Measurements from ENCODE around the gene IRF9. TPM values are rescaled to one million over a fixed set of nuclear protein-coding genes. Genes with fewer than 3 reads are reported as not detected.
"Not testable (repeated sequence)": the region's sequence is repeated elsewhere in the genome, so short reads cannot be mapped to it uniquely, and the experiment has no call there.

IRF9 gene
- total RNA-seq, 2 experiments from 2014 or later = 172 to 209 TPM

DNA sequence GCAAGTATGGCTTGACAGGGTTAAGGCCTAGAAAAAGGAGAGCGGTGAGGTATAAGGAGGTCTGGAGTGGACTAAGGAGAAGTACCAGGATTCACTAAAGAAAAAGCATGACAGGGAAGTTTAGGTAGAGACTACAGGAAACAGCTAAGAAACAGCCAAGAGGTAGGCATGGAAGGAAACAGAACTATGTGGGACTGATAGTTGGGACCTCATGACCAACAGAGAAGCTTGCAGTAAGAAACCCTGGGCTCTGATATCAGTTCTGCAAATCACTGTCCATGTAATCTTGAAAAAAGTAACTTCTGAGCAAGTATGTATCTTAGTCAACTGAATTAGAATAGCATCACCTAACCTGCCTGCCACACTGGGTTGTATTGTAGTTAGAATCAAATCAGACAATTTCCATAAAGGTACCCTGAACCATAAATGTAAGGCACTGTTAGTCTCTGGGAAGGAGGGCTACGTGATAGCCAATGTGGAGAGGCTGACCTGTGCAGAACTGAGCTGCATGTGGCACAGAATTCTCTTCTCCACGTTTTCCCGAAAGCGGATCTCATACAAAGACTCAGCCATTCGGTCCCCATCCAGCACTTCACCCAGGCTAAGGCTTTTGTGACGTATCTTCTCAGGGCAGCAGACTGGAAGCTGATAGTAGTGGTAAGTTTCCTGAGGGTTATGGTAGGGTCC, 33.3 kb downstream of the IRF9 start:
- peaks cover 45% of the 10 kb centered on the region for H3K36me3 Mint-ChIP-seq (ENCODE audit: low read depth)
- H3K27me3 Mint-ChIP-seq = no peaks in the 10 kb centered on the region
- H3K4me3 Mint-ChIP-seq = peak overlapping the region; percentile 90
- H3K9me3 Mint-ChIP-seq (ENCODE audit: low read depth) = peaks cover 2% of the 10 kb centered on the region
- ChIA-PET CTCF (interaction anchor here (1.1 to 2.8 kb wide), 6 partner anchors 20 to 139 kb away, joined by 3 to 13 read pairs (median 4); partner anchors contain the start of genes CHMP4A, CIDEB, LTB4R2 and PSME2), POLR2A (interaction anchor here (1.9 to 2.5 kb wide), 2 partner anchors 33 to 47 kb away, joined by 5 to 11 read pairs; partner anchors contain the start of genes IRF9, PSME2 and RNF31)
- DNase-seq (no peak), ATAC-seq (no peak)
- peaks cover 57% of the 10 kb centered on the region for H3K4me1 Mint-ChIP-seq
- intact Hi-C loops (cut with DNase I, micrococcal nuclease) = no loop called here
- H3K27ac Mint-ChIP-seq = peak overlapping the region; percentile 88

GRCh38 chr14:24194873-24195185, 33.8 kb downstream of the IRF9 start:
- ChIA-PET CTCF (interaction anchor here (0.8 to 2.8 kb wide), 9 partner anchors 14 to 139 kb away, joined by 3 to 13 read pairs (median 4); partner anchors contain the start of genes CHMP4A, CIDEB, IRF9 and LTB4R2), POLR2A (interaction anchor here (1.5 to 2.5 kb wide), 5 partner anchors 18 to 80 kb away, joined by 5 to 13 read pairs (median 7); partner anchors contain the start of genes CHMP4A, DCAF11, EMC9 and IRF9)
- Mint-ChIP-seq H3K27ac (peak overlapping the region; percentile 88), H3K4me3 (peak overlapping the region; percentile 90), H3K9me3 (ENCODE audit: low read depth) (peaks cover 2% of the 10 kb centered on the region), H3K27me3 (no peaks in the 10 kb centered on the region), H3K36me3 (ENCODE audit: low read depth) (peaks cover 47% of the 10 kb centered on the region), H3K4me1 (peaks cover 54% of the 10 kb centered on the region)
- no peak for DNase-seq
- intact Hi-C loops (cut with DNase I, micrococcal nuclease) = loop anchor here (1.0 kb wide), 9 partner anchors 18 to 247 kb away; partner anchors contain the start of genes CHMP4A (in 2 of the 2), GMPR2 (in 2 of the 2), NEDD8 (in 2 of the 2) and DCAF11 (in 1 of the 2)
- ATAC-seq = no peak

GRCh38 chr14:24195186-24196070, 34.4 kb downstream of the IRF9 start, which contains the start of gene TM9SF1:
TM9SF1 (minus strand) TSS chr14:24195441; CDS start chr14:24195019, 422 bp downstream.
- peak; percentile 93 for DNase-seq
- Mint-ChIP-seq H3K36me3 (ENCODE audit: low read depth) (peaks cover 48% of the 10 kb centered on the region), H3K4me3 (peak within 1 kb of the TSS; percentile 90), H3K27me3 (no peaks in the 10 kb centered on the region), H3K4me1 (peaks cover 50% of the 10 kb centered on the region), H3K9me3 (ENCODE audit: low read depth) (peaks cover 2% of the 10 kb centered on the region), H3K27ac (peak within 1 kb of the TSS; percentile 93)
- ATAC-seq = peak; percentile 93
- ChIA-PET CTCF (interaction anchor here (0.8 to 2.8 kb wide), 14 partner anchors 14 to 242 kb away, joined by 3 to 13 read pairs (median 4); partner anchors contain the start of genes CHMP4A, CIDEB, IRF9 and MDP1), POLR2A (interaction anchor here (1.0 to 2.5 kb wide), 7 partner anchors 17 to 81 kb away, joined by 4 to 13 read pairs (median 7); partner anchors contain the start of genes CHMP4A, DCAF11, EMC9 and IRF9)
- intact Hi-C loops (cut with DNase I, micrococcal nuclease) = loop anchor here (1.0 kb wide), 9 partner anchors 18 to 247 kb away; partner anchors contain the start of genes CHMP4A (in 2 of the 2), GMPR2 (in 2 of the 2), NEDD8 (in 2 of the 2) and DCAF11 (in 1 of the 2)

DNA sequence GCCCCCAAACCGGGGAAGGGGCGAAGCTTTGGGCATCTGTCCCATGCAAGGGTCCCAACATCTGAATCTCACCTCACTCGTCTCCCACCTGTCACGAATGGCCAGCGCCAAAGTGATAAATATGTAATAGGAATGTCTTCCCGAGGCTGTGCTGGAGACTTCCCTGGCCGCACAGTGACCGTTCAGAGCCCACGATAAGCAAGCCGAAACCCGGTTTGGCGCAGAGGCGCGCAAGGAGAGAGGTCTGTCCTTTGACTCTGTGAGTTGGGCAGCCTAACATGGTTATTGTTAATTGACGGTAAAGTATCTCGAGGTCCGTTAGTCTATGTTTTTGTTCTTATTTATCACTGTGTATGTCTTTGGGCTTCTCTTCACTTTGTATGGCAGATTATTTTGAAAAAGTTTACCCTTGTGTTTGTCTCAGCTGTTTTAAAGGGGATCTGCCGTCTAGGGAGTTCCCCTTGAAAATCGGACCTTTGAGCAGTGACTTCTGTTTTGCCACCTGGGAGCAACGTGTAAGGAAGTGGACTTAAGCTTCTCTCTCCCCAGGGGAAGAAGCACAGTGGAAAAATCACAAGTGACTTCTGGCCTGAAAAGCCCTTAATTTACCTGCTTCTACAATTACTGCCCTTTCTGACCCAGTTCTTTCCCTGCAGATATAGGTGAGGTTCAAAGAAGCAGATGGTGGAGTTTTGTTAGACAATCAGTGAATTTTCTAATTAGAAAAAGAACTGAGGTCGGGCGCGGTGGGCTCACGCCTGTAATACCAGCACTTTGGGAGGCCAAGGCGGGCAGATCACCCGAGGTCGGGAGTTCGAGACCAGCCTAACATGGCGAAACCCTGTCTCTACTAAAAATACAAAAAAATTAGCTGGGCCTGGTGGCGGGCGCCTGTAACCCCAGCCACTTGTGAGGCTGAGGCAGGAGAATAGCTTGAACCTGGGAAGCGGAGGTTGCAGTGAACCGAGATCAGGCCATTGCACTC, 35.3 kb downstream of the IRF9 start:
- peaks cover 3% of the 10 kb centered on the region for H3K9me3 Mint-ChIP-seq (ENCODE audit: low read depth)
- peaks cover 52% of the 10 kb centered on the region for H3K4me1 Mint-ChIP-seq
- H3K27me3 Mint-ChIP-seq = no peaks in the 10 kb centered on the region
- DNase-seq (peak; percentile 26), ATAC-seq (peak; percentile 3)
- H3K36me3 Mint-ChIP-seq (ENCODE audit: low read depth) = peaks cover 54% of the 10 kb centered on the region
- ChIA-PET POLR2A (interaction anchor here (0.7 to 2.5 kb wide), 9 partner anchors 8 to 81 kb away, joined by 3 to 13 read pairs (median 6); partner anchors contain the start of genes CHMP4A, DCAF11, EMC9 and IPO4), CTCF (interaction anchor here (0.6 to 2.8 kb wide), 14 partner anchors 15 to 241 kb away, joined by 3 to 13 read pairs (median 4); partner anchors contain the start of genes CHMP4A, CIDEB, IRF9 and MDP1)
- H3K4me3 Mint-ChIP-seq = peak overlapping the region; percentile 90
- H3K27ac Mint-ChIP-seq = peak overlapping the region; percentile 93
- intact Hi-C loops (cut with DNase I, micrococcal nuclease) = no loop called here

DNA sequence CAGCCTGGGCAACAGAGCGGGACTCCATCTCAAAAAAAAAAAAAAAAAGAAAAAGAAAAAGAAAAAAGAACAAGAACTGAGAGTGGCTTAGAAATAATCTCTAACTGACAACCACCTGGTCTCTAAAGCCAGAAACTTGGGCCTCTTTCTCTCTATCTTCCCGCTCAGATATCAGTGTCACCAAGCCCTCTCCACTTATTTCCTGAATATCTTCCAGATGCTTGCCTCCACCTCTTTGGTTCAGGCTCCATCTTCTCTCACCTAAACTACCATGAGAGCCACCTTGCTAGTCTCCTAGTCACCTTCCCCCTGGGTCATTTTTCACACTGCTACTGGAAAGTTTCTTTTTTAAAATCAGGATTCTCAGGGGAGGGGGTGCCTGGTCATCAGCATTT, 36.0 kb downstream of the IRF9 start:
- intact Hi-C loops (cut with DNase I, micrococcal nuclease) = no loop called here
- Mint-ChIP-seq H3K9me3 (ENCODE audit: low read depth) (peaks cover 7% of the 10 kb centered on the region), H3K27me3 (no peaks in the 10 kb centered on the region), H3K4me3 (peak overlapping the region; percentile 90), H3K36me3 (ENCODE audit: low read depth) (peaks cover 54% of the 10 kb centered on the region), H3K4me1 (peaks cover 50% of the 10 kb centered on the region), H3K27ac (peak overlapping the region; percentile 84)
- CTCF ChIA-PET = interaction anchor here (0.6 to 2.8 kb wide), 3 partner anchors 9 to 111 kb away, joined by 3 to 13 read pairs (median 3); partner anchors contain the start of gene CIDEB
- DNase-seq (no peak), ATAC-seq (no peak)
- POLR2A ChIA-PET = interaction anchor here (0.7 kb wide), 2 partner anchors 8 to 45 kb away, joined by 3 to 5 read pairs; partner anchors contain the start of genes IPO4 and TINF2

GRCh38 chr14:24198814-24199524, 37.9 kb downstream of the IRF9 start:
- Mint-ChIP-seq H3K9me3 (ENCODE audit: low read depth) (peaks cover 15% of the 10 kb centered on the region), H3K4me3 (no peak overlapping the region), H3K27ac (peak overlapping the region; percentile 58), H3K36me3 (ENCODE audit: low read depth) (peaks cover 62% of the 10 kb centered on the region), H3K27me3 (no peaks in the 10 kb centered on the region), H3K4me1 (peaks cover 40% of the 10 kb centered on the region)
- ChIA-PET CTCF (no interaction called here), POLR2A (no interaction called here)
- DNase-seq (no peak), ATAC-seq (no peak)
- intact Hi-C loops (cut with DNase I, micrococcal nuclease) = no loop called here

DNA sequence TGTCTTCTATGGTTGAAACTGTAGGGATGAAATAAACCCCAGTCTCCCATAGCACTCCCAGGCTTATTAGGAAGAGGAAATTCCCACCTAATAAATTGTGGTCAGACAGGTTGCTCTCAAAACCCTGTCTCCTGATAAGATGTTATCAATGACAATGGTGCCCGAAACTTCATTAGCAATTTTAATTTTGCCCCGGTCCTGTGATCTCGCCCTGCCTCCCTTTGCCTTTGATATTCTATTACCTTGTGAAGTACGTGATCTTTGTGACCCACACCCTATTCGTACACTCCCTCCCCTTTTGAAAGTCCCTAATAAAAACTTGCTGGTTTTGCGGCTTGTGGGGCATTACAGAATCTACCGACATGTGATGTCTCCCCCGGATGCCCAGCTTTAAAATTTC, 41.5 kb downstream of the IRF9 start:
- H3K9me3 Mint-ChIP-seq (ENCODE audit: low read depth) = peaks cover 15% of the 10 kb centered on the region
- H3K27me3 Mint-ChIP-seq; H3K4me3 Mint-ChIP-seq; CTCF ChIA-PET; intact Hi-C loops (cut with DNase I, micrococcal nuclease); H3K27ac Mint-ChIP-seq; POLR2A ChIA-PET; ATAC-seq; DNase-seq: not testable (repeated sequence)
- H3K4me1 Mint-ChIP-seq = peaks cover 29% of the 10 kb centered on the region
- peaks cover 80% of the 10 kb centered on the region for H3K36me3 Mint-ChIP-seq (ENCODE audit: low read depth)

DNA sequence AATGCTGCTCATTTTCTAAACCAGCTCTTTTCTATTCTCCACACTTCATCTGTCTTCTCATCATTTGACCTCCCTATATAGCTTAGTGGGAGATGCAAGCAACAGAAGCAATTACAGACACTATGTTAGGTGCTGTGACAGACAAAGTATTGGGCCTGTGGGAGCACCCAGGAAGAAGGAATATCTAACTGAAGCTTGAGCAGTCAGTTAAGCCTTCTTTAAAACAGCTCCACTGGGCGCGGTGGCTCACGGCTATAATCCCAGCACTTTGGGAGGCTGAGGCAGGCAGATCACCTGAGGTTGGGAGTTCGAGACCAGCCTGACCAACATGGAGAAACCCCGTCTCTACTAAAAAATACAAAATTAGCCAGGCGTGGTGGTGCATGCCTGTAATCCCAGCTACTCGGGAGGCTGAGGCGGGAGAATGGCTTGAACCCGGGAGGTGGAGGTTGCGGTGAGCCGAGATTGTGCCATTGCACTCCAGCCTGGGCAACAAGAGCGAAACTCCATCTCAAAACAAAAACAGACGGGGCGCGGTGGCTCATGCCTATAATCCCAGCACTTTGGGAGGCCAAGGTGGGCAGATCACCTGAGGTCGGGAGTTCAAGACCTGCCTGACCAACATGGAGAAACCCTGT, 42.3 kb downstream of the IRF9 start:
- ATAC-seq; intact Hi-C loops (cut with DNase I, micrococcal nuclease); H3K27me3 Mint-ChIP-seq; POLR2A ChIA-PET; H3K27ac Mint-ChIP-seq; H3K4me3 Mint-ChIP-seq; DNase-seq: not testable (repeated sequence)
- Mint-ChIP-seq H3K36me3 (ENCODE audit: low read depth) (peaks cover 87% of the 10 kb centered on the region), H3K4me1 (peaks cover 26% of the 10 kb centered on the region), H3K9me3 (ENCODE audit: low read depth) (peaks cover 15% of the 10 kb centered on the region)
- CTCF ChIA-PET = interaction anchor here (0.6 to 0.7 kb wide), 2 partner anchors 32 to 117 kb away, joined by 3 read pairs; no protein-coding TSS in a partner anchor

Measured in activated CD4-positive, alpha-beta T cell treated with anti-CD3 and anti-CD28 coated beads for 36 hours (primary cell).